ENCODE data around the gene THRB.

- TF ChIP-seq, protein P1, sequence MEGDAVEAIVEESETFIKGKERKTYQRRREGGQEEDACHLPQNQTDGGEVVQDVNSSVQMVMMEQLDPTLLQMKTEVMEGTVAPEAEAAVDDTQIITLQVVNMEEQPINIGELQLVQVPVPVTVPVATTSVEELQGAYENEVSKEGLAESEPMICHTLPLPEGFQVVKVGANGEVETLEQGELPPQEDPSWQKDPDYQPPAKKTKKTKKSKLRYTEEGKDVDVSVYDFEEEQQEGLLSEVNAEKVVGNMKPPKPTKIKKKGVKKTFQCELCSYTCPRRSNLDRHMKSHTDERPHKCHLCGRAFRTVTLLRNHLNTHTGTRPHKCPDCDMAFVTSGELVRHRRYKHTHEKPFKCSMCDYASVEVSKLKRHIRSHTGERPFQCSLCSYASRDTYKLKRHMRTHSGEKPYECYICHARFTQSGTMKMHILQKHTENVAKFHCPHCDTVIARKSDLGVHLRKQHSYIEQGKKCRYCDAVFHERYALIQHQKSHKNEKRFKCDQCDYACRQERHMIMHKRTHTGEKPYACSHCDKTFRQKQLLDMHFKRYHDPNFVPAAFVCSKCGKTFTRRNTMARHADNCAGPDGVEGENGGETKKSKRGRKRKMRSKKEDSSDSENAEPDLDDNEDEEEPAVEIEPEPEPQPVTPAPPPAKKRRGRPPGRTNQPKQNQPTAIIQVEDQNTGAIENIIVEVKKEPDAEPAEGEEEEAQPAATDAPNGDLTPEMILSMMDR (IDR thresholded peaks at IDR 0.05; ENCODE audit: extremely low read depth in 1 of 2, insufficient read depth in 1 of 2, low read depth in 1 of 2, low read length in 2 of 2) = no peak
- no peak for TF ChIP-seq POLR2A (IDR thresholded peaks at IDR 0.05; ENCODE audit: low read depth, low read length)
- TF ChIP-seq FOS (IDR thresholded peaks at IDR 0.05; ENCODE audit: borderline replicate concordance, insufficient read depth, low read length) = no peak
- TF ChIP-seq POLR2AphosphoS5 (IDR thresholded peaks at IDR 0.05; ENCODE audit: insufficient read depth, low read depth, low read length) = no peak
- no peak for TF ChIP-seq EZH2 (IDR thresholded peaks at IDR 0.05; ENCODE audit: borderline replicate concordance, low read depth, low read length, severe bottlenecking)
- TF ChIP-seq JUN (IDR thresholded peaks at IDR 0.05; ENCODE audit: borderline replicate concordance, insufficient read depth, insufficient read length, low read depth) = no peak
- TF ChIP-seq MYC (IDR thresholded peaks at IDR 0.05; ENCODE audit: low read depth, low read length) = no peak
- no peak for TF ChIP-seq MAX (IDR thresholded peaks at IDR 0.05; ENCODE audit: insufficient read depth, insufficient read length)
- no peak for TF ChIP-seq GATA2 (IDR thresholded peaks at IDR 0.05; ENCODE audit: insufficient read depth, insufficient read length, low read depth, low read length)
Observed at GRCh38 chr3:24117508-24117907, 377.1 kb downstream of the THRB start.

All from endothelial cell of umbilical vein (primary cell).